HEK293 (cell line): ENCODE results near the gene FTMT.
"Not testable (repeated sequence)": the region's sequence is repeated elsewhere in the genome, so short reads cannot be mapped to it uniquely, and the experiment has no call there.

ENCODE experiments used
- CTCF ChIA-PET: fragments of 350-600 bp; formaldehyde crosslinking; extraction: SDS; loops from one replicate; lab custom pipeline; 2021; ENCODE audit warnings: antibody characterized with exemption; lab: Yijun Ruan, JAX
- POLR2A ChIA-PET: fragments of 300-600 bp; formaldehyde crosslinking; extraction: SDS; loops from one replicate; lab custom pipeline; 2020; ENCODE audit warnings: antibody characterized with exemption, inconsistent platforms; lab: Yijun Ruan, JAX
- H3K27ac ChIP-seq: fragments of 200-500 bp; sonication (Bioruptor generic); 2 replicates; pipeline ENCODE4 v1.5.1; 2014; ENCODE audit warnings: low read depth, low read length, control low read depth, inconsistent platforms; ENCODE audit errors: extremely low read depth
- H3K36me3 ChIP-seq, 2 experiments: fragments of 200-500 bp in 1 of 2; sonication (Bioruptor generic) in 1 of 2; 1 replicate in 1 of 2; 2 replicates in 1 of 2; pipeline ENCODE4 v1.5.1; 2014 to 2017; ENCODE audit warnings: inconsistent platforms in 2 of 2, low read length in 2 of 2; ENCODE audit not compliant: control insufficient read depth in 2 of 2, insufficient read depth in 1 of 2
- H3K4me1 ChIP-seq: fragments of 200-500 bp; sonication (Bioruptor generic); 2 replicates; pipeline ENCODE4 v1.5.1; 2014; ENCODE audit warnings: mild to moderate bottlenecking, low read length, inconsistent platforms; ENCODE audit not compliant: control insufficient read depth, insufficient read depth
- H3K4me3 ChIP-seq: 2 replicates; pipeline ENCODE4 v1.5.1; 2011; ENCODE audit warnings: low read depth, mild to moderate bottlenecking, control low read depth, low read length, moderate library complexity
- H3K9me3 ChIP-seq: fragments of 200-500 bp; sonication (Bioruptor generic); 2 replicates; pipeline ENCODE4 v1.5.1; 2014; ENCODE audit warnings: low read depth, low read length, inconsistent platforms; ENCODE audit not compliant: control insufficient read depth, insufficient read depth
- CTCF ChIP-seq: fragments of 450-650 bp; formaldehyde crosslinking; IDR thresholded peaks from 2 replicates; pipeline ENCODE4 v1.5.1; 2016; ENCODE audit warnings: missing biosample characterization, missing genetic modification characterization
- KLF1 ChIP-seq: fragments of 450-650 bp; formaldehyde crosslinking; IDR thresholded peaks from 2 replicates; pipeline ENCODE4 v1.5.1; 2016; ENCODE audit warnings: missing biosample characterization, missing genetic modification characterization
- KLF8 ChIP-seq: fragments of 450-650 bp; formaldehyde crosslinking; IDR thresholded peaks from 2 replicates; pipeline ENCODE4 v1.5.1; 2016; ENCODE audit warnings: missing biosample characterization, missing genetic modification characterization
- KLF9 ChIP-seq: fragments of 450-650 bp; formaldehyde crosslinking; IDR thresholded peaks from 2 replicates; pipeline ENCODE4 v1.5.1; 2016; ENCODE audit warnings: missing biosample characterization, missing genetic modification characterization, low read depth
- REPIN1 ChIP-seq: fragments of 450-650 bp; formaldehyde crosslinking; IDR thresholded peaks from 2 replicates; pipeline ENCODE4 v1.5.1; 2017; ENCODE audit warnings: missing biosample characterization, missing genetic modification characterization, low read depth
- ZNF146 ChIP-seq: fragments of 450-650 bp; formaldehyde crosslinking; IDR thresholded peaks from 2 replicates; pipeline ENCODE4 v1.5.1; 2016; ENCODE audit warnings: missing biosample characterization, missing genetic modification characterization
- ZNF174 ChIP-seq: fragments of 450-650 bp; formaldehyde crosslinking; IDR thresholded peaks from 2 replicates; pipeline ENCODE4 v1.5.0; 2017; ENCODE audit warnings: missing biosample characterization, mild to moderate bottlenecking, missing genetic modification characterization
- ZNF221 ChIP-seq: fragments of 450-650 bp; formaldehyde crosslinking; IDR thresholded peaks from 2 replicates; pipeline ENCODE4 v1.5.1; 2017; ENCODE audit warnings: missing biosample characterization, missing genetic modification characterization, borderline replicate concordance
- ZNF292 ChIP-seq: fragments of 450-650 bp; formaldehyde crosslinking; IDR thresholded peaks from 2 replicates; pipeline ENCODE4 v1.5.1; 2016; ENCODE audit warnings: low read depth, missing biosample characterization, missing genetic modification characterization, borderline replicate concordance
- ZNF335 ChIP-seq: fragments of 450-650 bp; formaldehyde crosslinking; conservative IDR thresholded peaks from 2 replicates; pipeline ENCODE4 v1.5.1; 2016; ENCODE audit warnings: missing biosample characterization, missing genetic modification characterization
- ZNF48 ChIP-seq: fragments of 450-650 bp; formaldehyde crosslinking; IDR thresholded peaks from 2 replicates; pipeline ENCODE4 v1.5.1; 2016; ENCODE audit warnings: missing biosample characterization, missing genetic modification characterization
- ZNF510 ChIP-seq: fragments of 450-650 bp; formaldehyde crosslinking; IDR thresholded peaks from 2 replicates; pipeline ENCODE4 v1.5.1; 2018; ENCODE audit warnings: mild to moderate bottlenecking, missing genetic modification characterization, missing biosample characterization; ENCODE audit not compliant: insufficient replicate concordance
- ZNF513 ChIP-seq: fragments of 450-650 bp; IDR thresholded peaks from 2 replicates; pipeline ENCODE4 v1.5.1; 2018; ENCODE audit warnings: missing biosample characterization, missing genetic modification characterization
- ZNF521 ChIP-seq: fragments of 450-650 bp; formaldehyde crosslinking; IDR thresholded peaks from 2 replicates; pipeline ENCODE4 v1.5.1; 2017; ENCODE audit warnings: missing biosample characterization, mild to moderate bottlenecking, missing genetic modification characterization
- ZNF529 ChIP-seq: fragments of 450-650 bp; formaldehyde crosslinking; IDR thresholded peaks from 2 replicates; pipeline ENCODE4 v1.5.1; 2017; ENCODE audit warnings: missing genetic modification characterization, missing biosample characterization; ENCODE audit not compliant: insufficient replicate concordance
- ZNF544 ChIP-seq: fragments of 450-650 bp; formaldehyde crosslinking; IDR thresholded peaks from 2 replicates; pipeline ENCODE4 v1.5.0; 2017; ENCODE audit warnings: missing biosample characterization, missing genetic modification characterization
- ZNF596 ChIP-seq: fragments of 450-650 bp; IDR thresholded peaks from 2 replicates; pipeline ENCODE4 v1.5.0; 2018; ENCODE audit warnings: missing biosample characterization, mild to moderate bottlenecking, missing genetic modification characterization, moderate library complexity
- ZNF654 ChIP-seq: fragments of 450-650 bp; formaldehyde crosslinking; IDR thresholded peaks from 2 replicates; pipeline ENCODE4 v1.5.1; 2016; ENCODE audit warnings: low read depth, missing biosample characterization, missing genetic modification characterization
- ZNF670 ChIP-seq: fragments of 450-650 bp; formaldehyde crosslinking; IDR thresholded peaks from 2 replicates; pipeline ENCODE4 v1.5.1; 2016; ENCODE audit warnings: missing biosample characterization, missing genetic modification characterization, low read depth
- ZNF704 ChIP-seq: fragments of 450-650 bp; formaldehyde crosslinking; IDR thresholded peaks from 2 replicates; pipeline ENCODE4 v1.5.1; 2016; ENCODE audit warnings: missing biosample characterization, missing genetic modification characterization
- ZNF792 ChIP-seq: fragments of 450-650 bp; formaldehyde crosslinking; IDR thresholded peaks from 2 replicates; pipeline ENCODE4 v1.5.1; 2016; ENCODE audit warnings: missing biosample characterization, missing genetic modification characterization
- ZNF830 ChIP-seq: fragments of 450-650 bp; IDR thresholded peaks from 2 replicates; pipeline ENCODE4 v1.5.0; 2018; ENCODE audit warnings: missing biosample characterization, missing genetic modification characterization, low read depth, mild to moderate bottlenecking, moderate library complexity
- ZNF843 ChIP-seq: fragments of 450-650 bp; formaldehyde crosslinking; IDR thresholded peaks from 2 replicates; pipeline ENCODE4 v1.5.1; 2016; ENCODE audit warnings: missing biosample characterization, missing genetic modification characterization
- ZSCAN16 ChIP-seq: fragments of 450-650 bp; formaldehyde crosslinking; IDR thresholded peaks from 2 replicates; pipeline ENCODE4 v1.5.1; 2016; ENCODE audit warnings: missing biosample characterization, missing genetic modification characterization
- ZSCAN18 ChIP-seq: fragments of 450-650 bp; formaldehyde crosslinking; IDR thresholded peaks from 2 replicates; pipeline ENCODE4 v1.5.1; 2016; ENCODE audit warnings: missing biosample characterization, missing genetic modification characterization

Gene FTMT

GRCh38 chr5:121851643-121852574, at the start of gene FTMT:
Gene FTMT (plus strand): TSS chr5:121851882. CDS start chr5:121851964, 82 bp downstream.
- TF ChIP-seq ZNF596 (no peak), ZNF544 (tag by site-specific recombination) (no peak), ZNF654 (tag by site-specific recombination) (no peak), CTCF (tag by site-specific recombination) (no peak), ZNF221 (no peak), KLF1 (tag by site-specific recombination) (no peak), KLF9 (tag by site-specific recombination) (no peak), ZNF830 (tag by site-specific recombination) (no peak), ZNF529 (tag by site-specific recombination) (no peak), ZNF513 (tag by site-specific recombination) (no peak), ZSCAN16 (tag by site-specific recombination) (no peak), ZNF792 (tag by site-specific recombination) (no peak), ZNF521 (tag by site-specific recombination) (no peak), ZSCAN18 (no peak), ZNF292 (tag by site-specific recombination) (no peak), REPIN1 (tag by site-specific recombination) (no peak)
- no peaks in the 10 kb centered on the region for H3K4me1 ChIP-seq
- no peak within 1 kb of the TSS for H3K27ac ChIP-seq
- no peaks in the 10 kb centered on the region for H3K36me3 ChIP-seq
- POLR2A ChIA-PET = no interaction called here
- CTCF ChIA-PET = interaction anchor here (0.5 kb wide), 1 partner anchor 97 kb away, joined by 3 read pairs; no protein-coding TSS in a partner anchor
- H3K4me3 ChIP-seq = no peak within 1 kb of the TSS
- no peaks in the 10 kb centered on the region for H3K9me3 ChIP-seq

- H3K36me3 ChIP-seq, CTCF ChIA-PET, H3K4me1 ChIP-seq, H3K27ac ChIP-seq, H3K9me3 ChIP-seq, POLR2A ChIA-PET, H3K4me3 ChIP-seq: not testable (repeated sequence)
- TF ChIP-seq ZNF146 = peak; percentile 70
Measured at GRCh38 chr5:121805251-121805650, 46.4 kb upstream of the FTMT start.

- H3K27ac ChIP-seq = no peak overlapping the region
- H3K36me3 ChIP-seq = no peaks in the 10 kb centered on the region
- no peak overlapping the region for H3K4me3 ChIP-seq
- CTCF ChIA-PET = no interaction called here
- POLR2A ChIA-PET = no interaction called here
- no peaks in the 10 kb centered on the region for H3K4me1 ChIP-seq
- no peaks in the 10 kb centered on the region for H3K9me3 ChIP-seq
- TF ChIP-seq ZNF704 (tag by site-specific recombination) (no peak), ZNF174 (tag by site-specific recombination) (no peak), ZNF843 (tag by site-specific recombination) (no peak), ZNF670 (tag by site-specific recombination) (no peak), KLF8 (tag by site-specific recombination) (no peak), ZNF48 (tag by site-specific recombination) (no peak), ZNF510 (no peak), ZNF335 (tag by site-specific recombination) (no peak)
Measured at GRCh38 chr5:121805911-121806310, 45.8 kb upstream of the FTMT start.
